ENCODE results near the gene NLRP12.

DNA sequence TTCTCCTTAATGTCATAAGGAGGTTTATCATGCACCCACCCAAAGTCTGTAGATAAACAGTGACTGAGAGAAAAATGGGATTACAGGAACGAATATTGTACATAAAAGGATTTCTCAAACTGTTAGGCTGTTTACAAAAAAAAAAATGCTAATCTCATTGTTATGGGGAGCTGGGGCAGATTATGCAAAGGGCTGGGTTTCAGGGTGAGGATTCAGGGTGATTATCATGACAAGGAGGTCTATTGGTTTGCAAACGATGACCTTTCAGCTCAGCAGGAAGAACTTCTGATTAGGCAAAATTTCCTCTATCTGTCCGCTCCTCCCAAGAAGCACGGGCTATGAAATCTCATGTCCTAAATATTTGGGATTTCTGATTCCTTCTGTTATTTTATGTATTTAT is 41.4 kb downstream of the NLRP12 start:
- TF ChIP-seq, protein P1, sequence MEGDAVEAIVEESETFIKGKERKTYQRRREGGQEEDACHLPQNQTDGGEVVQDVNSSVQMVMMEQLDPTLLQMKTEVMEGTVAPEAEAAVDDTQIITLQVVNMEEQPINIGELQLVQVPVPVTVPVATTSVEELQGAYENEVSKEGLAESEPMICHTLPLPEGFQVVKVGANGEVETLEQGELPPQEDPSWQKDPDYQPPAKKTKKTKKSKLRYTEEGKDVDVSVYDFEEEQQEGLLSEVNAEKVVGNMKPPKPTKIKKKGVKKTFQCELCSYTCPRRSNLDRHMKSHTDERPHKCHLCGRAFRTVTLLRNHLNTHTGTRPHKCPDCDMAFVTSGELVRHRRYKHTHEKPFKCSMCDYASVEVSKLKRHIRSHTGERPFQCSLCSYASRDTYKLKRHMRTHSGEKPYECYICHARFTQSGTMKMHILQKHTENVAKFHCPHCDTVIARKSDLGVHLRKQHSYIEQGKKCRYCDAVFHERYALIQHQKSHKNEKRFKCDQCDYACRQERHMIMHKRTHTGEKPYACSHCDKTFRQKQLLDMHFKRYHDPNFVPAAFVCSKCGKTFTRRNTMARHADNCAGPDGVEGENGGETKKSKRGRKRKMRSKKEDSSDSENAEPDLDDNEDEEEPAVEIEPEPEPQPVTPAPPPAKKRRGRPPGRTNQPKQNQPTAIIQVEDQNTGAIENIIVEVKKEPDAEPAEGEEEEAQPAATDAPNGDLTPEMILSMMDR (IDR thresholded peaks at IDR 0.05) = no peak
- TF ChIP-seq POLR2AphosphoS5 (IDR thresholded peaks at IDR 0.05) (no peak), POLR2A (IDR thresholded peaks at IDR 0.05; ENCODE audit: low read depth) (no peak), EP300 (IDR thresholded peaks at IDR 0.05) (no peak)
